Measurements from ENCODE around the gene EIF2S1. TPM values are rescaled to one million over a fixed set of nuclear protein-coding genes. Genes with fewer than 3 reads are reported as not detected.
"Not testable (repeated sequence)": the region's sequence is repeated elsewhere in the genome, so short reads cannot be mapped to it uniquely, and the experiment has no call there.

The EIF2S1 gene
- total and polyA plus RNA-seq, 2 experiments from 2014 or later: 121 to 170 TPM

DNA sequence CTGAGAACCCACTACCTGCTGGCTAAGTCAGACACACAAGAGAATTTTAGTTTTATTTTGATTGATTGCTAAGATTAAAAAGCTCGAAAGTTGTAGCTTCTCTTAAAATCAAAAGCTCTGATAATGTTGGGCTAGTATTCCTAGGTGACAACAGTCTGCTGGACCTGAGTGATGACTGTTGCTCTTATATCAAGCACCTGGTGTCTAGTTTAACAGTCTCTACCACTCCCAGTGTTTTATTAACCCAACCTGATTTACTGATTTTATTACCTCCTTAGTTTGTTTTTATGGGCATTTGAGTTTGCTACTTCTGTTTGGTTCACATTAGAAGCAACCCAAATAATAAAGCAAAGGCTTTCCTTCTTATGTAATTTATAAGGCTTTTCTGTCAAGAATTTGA, 42.3 kb upstream of the EIF2S1 start (continued):
- no peak for TF ChIP-seq ZNF462 (CRISPR knock-in tag; IDR thresholded peaks at IDR 0.05)
- no peak for TF ChIP-seq STAT1 (IDR thresholded peaks at IDR 0.05; ENCODE audit: unreplicated experiment)

GRCh38 chr14:67319142-67319541, 41.0 kb upstream of the EIF2S1 start:
- TF ChIP-seq JUNB (IDR thresholded peaks at IDR 0.05; ENCODE audit: unreplicated experiment) (no peak), POLR2AphosphoS5 (IDR thresholded peaks at IDR 0.05; ENCODE audit: low read depth) (no peak), STAT1 (IDR thresholded peaks at IDR 0.05; ENCODE audit: unreplicated experiment) (no peak), ZNF331 (CRISPR knock-in tag; IDR thresholded peaks at IDR 0.05; ENCODE audit: low read depth) (no peak), NANOG (IDR thresholded peaks at IDR 0.05; ENCODE audit: borderline replicate concordance) (no peak), ZNF114 (CRISPR knock-in tag; IDR thresholded peaks at IDR 0.05) (no peak), EZH2 (IDR thresholded peaks at IDR 0.05; ENCODE audit: low read depth, unreplicated experiment) (no peak), CREB1 (CRISPR knock-in tag; IDR thresholded peaks at IDR 0.05; ENCODE audit: low read depth) (no peak)
- TF ChIP-seq, protein P1, sequence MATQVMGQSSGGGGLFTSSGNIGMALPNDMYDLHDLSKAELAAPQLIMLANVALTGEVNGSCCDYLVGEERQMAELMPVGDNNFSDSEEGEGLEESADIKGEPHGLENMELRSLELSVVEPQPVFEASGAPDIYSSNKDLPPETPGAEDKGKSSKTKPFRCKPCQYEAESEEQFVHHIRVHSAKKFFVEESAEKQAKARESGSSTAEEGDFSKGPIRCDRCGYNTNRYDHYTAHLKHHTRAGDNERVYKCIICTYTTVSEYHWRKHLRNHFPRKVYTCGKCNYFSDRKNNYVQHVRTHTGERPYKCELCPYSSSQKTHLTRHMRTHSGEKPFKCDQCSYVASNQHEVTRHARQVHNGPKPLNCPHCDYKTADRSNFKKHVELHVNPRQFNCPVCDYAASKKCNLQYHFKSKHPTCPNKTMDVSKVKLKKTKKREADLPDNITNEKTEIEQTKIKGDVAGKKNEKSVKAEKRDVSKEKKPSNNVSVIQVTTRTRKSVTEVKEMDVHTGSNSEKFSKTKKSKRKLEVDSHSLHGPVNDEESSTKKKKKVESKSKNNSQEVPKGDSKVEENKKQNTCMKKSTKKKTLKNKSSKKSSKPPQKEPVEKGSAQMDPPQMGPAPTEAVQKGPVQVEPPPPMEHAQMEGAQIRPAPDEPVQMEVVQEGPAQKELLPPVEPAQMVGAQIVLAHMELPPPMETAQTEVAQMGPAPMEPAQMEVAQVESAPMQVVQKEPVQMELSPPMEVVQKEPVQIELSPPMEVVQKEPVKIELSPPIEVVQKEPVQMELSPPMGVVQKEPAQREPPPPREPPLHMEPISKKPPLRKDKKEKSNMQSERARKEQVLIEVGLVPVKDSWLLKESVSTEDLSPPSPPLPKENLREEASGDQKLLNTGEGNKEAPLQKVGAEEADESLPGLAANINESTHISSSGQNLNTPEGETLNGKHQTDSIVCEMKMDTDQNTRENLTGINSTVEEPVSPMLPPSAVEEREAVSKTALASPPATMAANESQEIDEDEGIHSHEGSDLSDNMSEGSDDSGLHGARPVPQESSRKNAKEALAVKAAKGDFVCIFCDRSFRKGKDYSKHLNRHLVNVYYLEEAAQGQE (IDR thresholded peaks at IDR 0.05; ENCODE audit: unreplicated experiment): no peak
- H3K79me2 ChIP-seq (replicated peaks; ENCODE audit: insufficient read depth): no peaks in the 10 kb centered on the region
- H3K36me3 ChIP-seq (ENCODE audit: insufficient read depth): peaks cover 11% of the 10 kb centered on the region; the same call in 1 of the 2 replicates
- Mint-ChIP-seq H3K4me3 (no peak overlapping the region), H3K4me1 (no peaks in the 10 kb centered on the region), H3K36me3 (ENCODE audit: low read depth) (peaks cover 9% of the 10 kb centered on the region; the same call in 2 of the 3 replicates), H3K9me3 (no peaks in the 10 kb centered on the region), H3K27me3 (ENCODE audit: insufficient read depth, low read depth, poor library complexity) (peaks cover 5% of the 10 kb centered on the region), H3K27ac (no peak overlapping the region)
- ATAC-seq (no peak), DNase-seq (ENCODE audit: low spot score) (no peak)
- peaks cover 3% of the 10 kb centered on the region; the same call in 1 of the 2 replicates for H4K20me1 ChIP-seq (replicated peaks; ENCODE audit: insufficient read depth)
- no peak overlapping the region for H3K4me3 ChIP-seq
- no peaks in the 10 kb centered on the region for H3F3A ChIP-seq (replicated peaks; ENCODE audit: low read depth)
- no peaks in the 10 kb centered on the region for H3K27me3 ChIP-seq (ENCODE audit: insufficient read depth)
- H3K4me2 ChIP-seq: no peak overlapping the region
- no peaks in the 10 kb centered on the region for H3K4me1 ChIP-seq (ENCODE audit: insufficient read depth)
- H3K9me2 ChIP-seq (ENCODE audit: insufficient read depth): no peaks in the 10 kb centered on the region
- H2AFZ ChIP-seq: no peak overlapping the region
- H3K27ac ChIP-seq (ENCODE audit: low read depth): no peak overlapping the region

DNA sequence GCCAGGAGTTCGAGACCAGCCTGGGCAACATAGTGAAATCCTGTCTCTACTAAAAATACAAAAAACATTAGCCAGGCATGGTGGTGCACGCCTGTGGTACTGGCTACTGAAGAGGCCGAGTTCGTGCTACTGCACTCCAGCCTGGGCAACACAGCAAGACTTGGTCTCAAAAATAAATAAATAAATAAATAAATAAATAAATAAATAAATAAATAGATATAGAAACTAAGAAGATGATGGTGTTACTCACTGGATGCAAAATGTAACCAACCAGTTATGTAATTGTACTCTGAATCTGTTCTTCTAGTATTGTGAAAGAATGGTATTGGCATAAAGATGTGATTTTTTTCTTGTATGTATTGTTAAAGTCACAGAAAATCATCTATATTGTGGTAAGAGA, 30.5 kb upstream of the EIF2S1 start:
- ATAC-seq; H3K4me3 ChIP-seq; H2AFZ ChIP-seq; H3K27ac Mint-ChIP-seq; H3K36me3 ChIP-seq (ENCODE audit: insufficient read depth); H3K9me3 Mint-ChIP-seq; H3K9me2 ChIP-seq (ENCODE audit: insufficient read depth); H3K4me3 Mint-ChIP-seq; H3F3A ChIP-seq (replicated peaks; ENCODE audit: low read depth); H3K27me3 Mint-ChIP-seq (ENCODE audit: insufficient read depth, low read depth, poor library complexity); H3K79me2 ChIP-seq (replicated peaks; ENCODE audit: insufficient read depth); DNase-seq (ENCODE audit: low spot score); H3K4me1 Mint-ChIP-seq; H3K4me2 ChIP-seq; H3K27me3 ChIP-seq (ENCODE audit: insufficient read depth); H3K27ac ChIP-seq (ENCODE audit: low read depth); H4K20me1 ChIP-seq (replicated peaks; ENCODE audit: insufficient read depth); H3K4me1 ChIP-seq (ENCODE audit: insufficient read depth): not testable (repeated sequence)
- peaks cover 46% of the 10 kb centered on the region; the same call in 2 of the 3 replicates for H3K36me3 Mint-ChIP-seq (ENCODE audit: low read depth)

Measured in GM23338 (cell line).